NT2/D1 (cell line): ENCODE data around the gene ZNF358.

Experiments used
- YY1 ChIP-seq: IDR thresholded peaks from 2 replicates; pipeline ENCODE4 v1.6.1; 2011; ENCODE audit not compliant: insufficient read length, insufficient read depth
- ZNF274 ChIP-seq: IDR thresholded peaks from 2 replicates; pipeline ENCODE4 v1.6.1; 2011; ENCODE audit warnings: mild to moderate bottlenecking, low read depth, low read length

DNA sequence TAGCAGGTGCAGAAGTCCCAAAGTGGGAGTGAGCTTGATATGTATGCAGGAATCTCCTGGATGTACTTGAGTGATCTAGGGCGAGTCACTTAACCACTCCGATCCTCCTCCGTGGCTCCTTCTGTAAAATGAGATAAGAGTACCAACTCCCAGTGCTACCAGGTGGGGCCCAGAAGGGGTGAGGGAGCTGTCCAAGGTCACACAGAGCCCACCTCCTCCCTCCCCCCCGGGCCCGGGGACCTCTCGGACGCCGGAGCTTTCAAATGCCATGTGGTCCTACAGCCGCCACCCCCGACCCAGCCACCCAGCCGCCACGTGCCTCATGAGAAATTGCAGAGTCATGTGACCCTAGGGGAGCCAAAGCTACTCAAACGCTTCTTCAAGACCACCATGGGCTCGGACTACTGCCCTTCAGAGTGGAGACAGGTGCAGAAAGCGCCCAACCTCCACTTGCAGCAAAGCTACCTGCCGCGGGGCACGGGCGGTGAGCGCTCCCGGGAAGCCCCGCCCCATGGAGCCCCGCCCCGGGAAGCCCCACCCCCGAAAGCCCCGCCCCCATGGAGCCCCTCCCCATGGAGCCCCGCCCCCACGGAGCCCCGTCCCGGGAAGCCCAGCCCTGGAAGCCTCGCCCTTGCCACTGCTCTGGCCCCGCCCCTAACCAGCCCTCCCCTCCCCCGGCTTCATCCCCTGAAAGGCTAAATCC lies 10.1 kb upstream of the ZNF358 start:
- TF ChIP-seq ZNF274 (no peak), YY1 (no peak)
